Esophagus squamous epithelium (tissue), 4 donors: ENCODE measurements around the gene C3orf22.

ENCODE experiments used
- CTCF ChIP-seq, 6 experiments: fragments of 450-650 bp in 4 of 6; fragments of 200-600 bp in 2 of 6; sonication (generic) in 2 of 6; IDR thresholded peaks; one replicate each; pipeline ENCODE4 v1.5.1; 2016 to 2019; ENCODE audit warnings: antibody characterized with exemption in 6 of 6, mild to moderate bottlenecking in 4 of 6, moderate library complexity in 4 of 6
- POLR2A ChIP-seq, 4 donors: fragments of 450-650 bp; IDR thresholded peaks; one replicate each; pipeline ENCODE4 v1.6.1; 2017; ENCODE audit warnings: antibody characterized with exemption in 4 of 4, mild to moderate bottlenecking in 4 of 4, moderate library complexity in 3 of 4

GRCh38 chr3:126512916-126513650 lies 45.6 kb downstream of the C3orf22 start:
- TF ChIP-seq CTCF (IDR thresholded peaks at IDR 0.05) (no peak), POLR2A (IDR thresholded peaks at IDR 0.05) (no peak)
